NCI-H128 (cell line): ENCODE results near the gene CTNNBL1.
"Not testable (repeated sequence)": the region's sequence is repeated elsewhere in the genome, so short reads cannot be mapped to it uniquely, and the experiment has no call there.

Experiments used
- DNase-seq: peaks from one replicate; lab custom pipeline; 2025; ENCODE audit not compliant: unreplicated experiment; lab: John Stamatoyannopoulos, UW

CTNNBL1 gene

DNA sequence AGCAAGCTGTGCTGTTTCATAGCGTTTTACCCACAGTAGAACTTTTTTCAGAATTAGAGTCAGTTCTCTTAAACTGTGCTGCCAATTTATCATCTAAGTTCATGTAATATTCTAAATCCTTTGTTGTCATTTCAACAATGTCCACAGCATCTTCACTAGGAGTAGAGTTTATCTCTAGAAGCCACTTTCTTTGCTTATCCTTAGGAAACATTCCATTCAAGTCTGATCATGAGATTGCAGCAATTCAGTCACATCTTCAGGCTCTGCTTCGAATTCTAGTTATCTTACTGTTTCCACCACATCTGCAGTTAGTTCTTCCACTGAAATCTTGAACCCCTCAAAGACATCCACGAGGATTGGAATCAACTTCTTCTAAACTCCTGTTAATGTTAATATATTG lies 12.5 kb downstream of the CTNNBL1 start:
- DNase-seq: no peak

DNA sequence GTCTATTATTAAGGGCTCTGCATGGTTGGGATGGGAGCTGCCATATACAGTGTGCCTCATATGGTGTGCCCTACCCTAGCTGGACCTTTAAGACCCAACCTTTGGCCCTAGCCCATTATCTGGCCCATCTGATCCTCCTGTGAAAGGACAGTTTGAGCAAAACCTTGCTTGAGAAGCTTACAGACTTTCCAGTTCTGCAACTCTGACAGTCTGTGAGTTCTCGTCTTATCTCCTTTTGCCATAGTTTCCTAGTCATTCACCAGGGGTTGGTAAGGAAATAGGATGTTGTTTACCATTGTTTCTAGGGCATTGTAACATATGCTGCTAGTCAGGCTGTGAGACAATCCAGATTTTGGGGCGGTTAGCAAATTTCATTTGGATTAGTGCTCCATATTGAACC lies 17.2 kb downstream of the CTNNBL1 start:
- DNase-seq: no peak

DNA sequence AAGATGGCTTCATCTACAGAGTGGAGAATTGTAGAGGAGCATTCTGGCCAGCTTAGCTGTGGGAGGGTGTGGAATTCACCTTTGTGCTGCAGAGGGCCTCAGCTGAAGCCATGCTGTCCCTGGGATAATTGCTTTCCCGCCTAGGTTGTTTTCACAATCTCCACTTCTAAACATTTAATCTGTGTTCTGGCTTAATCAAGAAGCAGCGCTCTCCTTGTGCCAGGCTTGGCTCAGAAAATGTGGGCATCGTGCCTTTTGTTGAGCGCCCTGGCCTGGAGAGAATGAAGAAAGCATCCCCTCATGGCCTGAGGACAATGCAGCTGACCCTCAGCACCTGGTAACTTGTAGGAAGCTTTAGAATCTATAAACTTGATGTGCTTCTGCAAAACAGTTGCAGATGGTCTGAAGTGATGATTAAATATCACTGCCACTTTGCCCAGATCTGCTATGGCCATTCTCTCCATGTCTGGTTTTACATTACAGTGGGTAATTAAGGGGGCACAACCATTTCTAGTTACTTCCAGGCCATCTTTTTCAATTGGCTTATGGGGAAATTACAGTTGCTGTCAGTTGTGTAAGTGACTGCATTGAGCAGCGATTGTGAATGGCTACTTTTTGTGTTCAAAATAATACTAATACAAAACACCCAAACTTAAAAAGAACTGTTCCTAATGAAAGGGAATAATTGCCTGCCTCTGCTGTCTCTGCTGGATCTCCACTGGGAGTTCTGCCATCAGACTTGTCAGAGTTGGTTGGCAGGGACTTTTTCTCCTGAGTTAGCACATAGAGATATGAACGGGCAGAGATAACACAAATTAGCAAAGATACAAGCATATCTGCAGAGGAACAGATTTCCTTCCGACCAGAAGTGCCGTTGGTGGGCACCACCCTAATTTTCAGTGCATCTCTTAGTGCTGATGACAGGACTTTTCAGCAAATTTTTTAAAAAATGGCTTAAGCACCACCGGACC lies 18.4 kb downstream of the CTNNBL1 start:
- no peak for DNase-seq

DNA sequence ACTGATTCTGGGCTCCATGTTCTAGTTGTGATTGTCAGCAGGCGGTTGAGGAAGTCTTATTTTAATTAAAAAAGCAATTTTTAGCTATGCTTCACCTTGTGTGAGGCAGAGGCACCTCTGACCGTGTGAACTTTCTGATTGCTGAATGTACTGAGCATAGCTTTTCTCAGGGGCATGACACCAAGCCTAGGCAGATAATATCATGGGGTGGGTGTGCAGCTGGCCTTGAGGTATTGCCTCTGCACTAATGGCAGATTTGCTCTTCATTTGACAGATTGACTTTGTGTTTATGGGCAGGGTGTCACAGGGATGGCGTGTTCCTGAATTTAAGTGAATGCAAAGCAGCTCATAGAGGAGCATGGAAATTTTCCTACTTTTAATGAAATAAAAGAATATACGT lies 19.6 kb downstream of the CTNNBL1 start:
- DNase-seq: no peak

DNA sequence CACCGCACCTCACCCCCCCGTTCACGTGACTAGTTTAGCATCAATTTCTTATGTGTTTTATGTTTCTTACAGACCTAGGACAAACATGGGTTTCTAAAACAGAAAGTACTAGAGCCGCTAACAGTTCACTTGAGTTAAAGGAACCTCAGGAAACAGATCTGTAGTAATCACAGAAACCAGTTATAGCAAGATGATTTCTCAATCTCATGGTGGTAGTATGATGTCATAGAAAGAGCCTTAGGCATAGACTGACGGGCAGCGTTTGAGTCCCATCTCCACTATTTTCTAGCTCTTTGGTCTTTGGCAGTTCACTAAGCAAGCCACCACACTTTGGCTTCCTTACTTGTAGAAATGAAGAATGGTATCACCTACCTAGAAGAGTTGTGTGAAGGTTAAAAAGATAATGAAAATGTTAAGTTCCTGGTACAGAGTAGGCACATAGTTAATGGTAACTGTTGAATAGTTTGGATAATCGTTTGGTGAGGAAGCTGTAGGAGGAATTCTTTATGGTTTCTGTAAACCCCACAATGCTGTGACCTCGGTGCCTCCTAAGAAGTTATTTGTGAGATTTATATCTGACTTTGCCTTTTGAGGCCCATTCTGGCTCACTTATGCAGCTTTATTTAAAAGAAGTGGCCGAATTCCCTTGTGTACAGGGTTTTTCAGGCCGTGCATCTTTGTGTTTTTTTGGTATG lies 21.3 kb downstream of the CTNNBL1 start:
- no peak for DNase-seq

DNA sequence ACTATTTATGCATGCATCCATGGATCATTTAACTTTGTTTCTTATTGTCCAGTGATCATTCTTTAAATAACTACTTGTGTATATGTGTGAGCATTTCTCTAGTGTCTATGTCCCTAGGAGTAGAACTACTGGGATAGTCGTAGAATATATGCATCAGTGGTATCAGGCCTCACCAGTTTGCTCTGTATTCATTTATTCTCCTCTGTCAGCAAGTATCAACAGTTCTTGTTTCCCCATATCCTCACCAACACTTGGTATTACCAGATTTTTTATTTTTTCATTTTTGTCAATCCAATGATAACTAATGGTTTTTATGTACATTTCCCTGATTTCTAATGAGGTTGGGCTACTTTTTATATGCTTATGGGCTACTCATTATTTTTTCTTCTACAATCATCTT lies 27.9 kb downstream of the CTNNBL1 start:
- no peak for DNase-seq

DNA sequence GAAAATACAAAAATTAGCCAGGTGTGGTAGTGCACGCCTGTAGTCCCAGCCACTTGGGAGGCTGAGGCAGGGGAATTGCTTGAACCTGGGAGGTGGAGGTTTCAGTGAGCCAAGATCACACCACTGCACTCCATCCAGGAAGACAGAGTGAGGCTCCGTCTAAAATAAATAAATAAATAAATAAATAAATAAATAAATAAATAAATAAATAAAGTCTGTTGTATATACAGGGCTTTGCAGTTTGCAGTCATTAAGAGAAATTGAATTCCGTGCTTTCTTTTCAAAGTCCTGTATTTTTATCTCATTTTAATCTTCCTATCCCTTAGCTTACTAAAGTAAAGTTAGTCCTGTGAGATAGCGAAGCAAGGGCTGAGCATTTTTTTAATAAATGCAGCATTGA lies 28.5 kb downstream of the CTNNBL1 start:
- DNase-seq: not testable (repeated sequence)

DNA sequence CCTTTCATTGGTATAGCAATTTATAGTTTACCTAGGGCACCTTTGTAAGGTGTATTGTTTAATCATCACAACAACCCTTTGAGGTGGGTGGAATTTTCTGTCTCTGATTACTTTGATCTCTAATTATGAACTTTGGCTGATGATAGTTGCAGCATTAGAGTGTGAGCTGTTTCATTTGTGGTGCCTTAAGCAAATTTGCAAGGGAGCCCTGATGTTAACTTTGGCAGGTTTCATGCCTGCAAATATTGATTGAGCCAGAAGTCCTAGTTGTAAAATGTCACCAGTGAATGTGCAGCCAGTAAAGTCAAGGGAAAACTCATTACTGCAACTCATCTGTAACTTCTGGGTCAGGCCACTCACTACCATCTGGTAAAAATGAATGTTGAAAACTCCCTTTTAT lies 29.8 kb downstream of the CTNNBL1 start:
- DNase-seq: no peak

DNA sequence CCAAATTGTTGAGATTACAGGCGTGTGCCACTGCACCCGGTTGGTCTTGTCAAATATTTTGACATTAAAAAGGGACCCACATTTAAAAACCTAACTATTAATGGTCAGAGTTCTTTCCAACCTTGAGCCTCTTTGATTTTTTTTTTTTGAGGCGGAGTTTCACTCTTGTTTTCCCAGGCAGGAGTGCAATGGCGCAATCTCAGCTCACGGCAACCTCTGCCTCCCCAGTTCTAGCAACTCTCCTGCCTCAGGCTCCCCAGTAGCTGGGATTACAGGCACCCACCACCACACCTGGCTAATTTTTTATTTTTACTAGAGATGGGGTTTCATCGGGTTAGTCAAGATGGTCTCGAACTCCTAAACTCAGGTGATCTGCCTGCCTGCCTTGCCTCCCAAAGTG lies 31.3 kb downstream of the CTNNBL1 start:
- DNase-seq: no peak

DNA sequence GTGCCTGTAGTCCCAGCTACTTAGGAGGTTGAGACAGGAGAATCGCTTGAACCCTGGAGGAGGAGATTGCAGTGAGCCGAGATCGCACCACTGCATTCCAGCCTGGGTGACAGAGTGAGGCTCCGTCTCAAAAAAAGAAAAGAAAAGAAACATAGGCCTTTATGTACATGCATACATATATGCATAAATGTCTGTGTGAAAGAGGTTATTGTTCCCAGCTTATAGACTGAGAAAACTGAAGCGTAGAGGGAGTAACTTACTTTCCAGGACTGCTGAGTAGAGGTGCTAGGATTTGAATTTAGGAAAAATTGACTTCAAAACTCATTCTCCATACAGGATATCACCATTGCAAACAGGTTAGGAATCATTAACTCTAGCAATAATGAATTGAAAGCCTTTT lies 32.0 kb downstream of the CTNNBL1 start:
- no peak for DNase-seq

DNA sequence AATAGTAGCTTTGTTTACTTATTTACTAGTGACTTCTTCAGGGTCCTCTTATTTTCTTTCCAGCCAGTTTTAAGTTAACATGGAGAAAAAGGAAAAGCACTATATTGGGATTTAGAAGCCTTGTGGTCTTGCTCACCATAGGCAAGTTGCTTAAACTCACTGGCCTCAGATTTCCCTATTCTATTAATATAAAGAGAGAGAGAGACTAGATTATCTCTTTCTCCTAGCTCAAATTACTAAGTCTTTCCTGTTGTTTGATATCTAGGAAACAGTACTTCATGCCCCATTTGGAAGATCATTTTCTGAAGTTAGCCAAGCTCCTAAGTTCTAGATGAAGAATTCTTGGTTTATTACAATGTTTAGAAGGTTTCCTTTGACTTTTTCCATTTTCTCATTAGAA lies 32.5 kb downstream of the CTNNBL1 start:
- DNase-seq: no peak

DNA sequence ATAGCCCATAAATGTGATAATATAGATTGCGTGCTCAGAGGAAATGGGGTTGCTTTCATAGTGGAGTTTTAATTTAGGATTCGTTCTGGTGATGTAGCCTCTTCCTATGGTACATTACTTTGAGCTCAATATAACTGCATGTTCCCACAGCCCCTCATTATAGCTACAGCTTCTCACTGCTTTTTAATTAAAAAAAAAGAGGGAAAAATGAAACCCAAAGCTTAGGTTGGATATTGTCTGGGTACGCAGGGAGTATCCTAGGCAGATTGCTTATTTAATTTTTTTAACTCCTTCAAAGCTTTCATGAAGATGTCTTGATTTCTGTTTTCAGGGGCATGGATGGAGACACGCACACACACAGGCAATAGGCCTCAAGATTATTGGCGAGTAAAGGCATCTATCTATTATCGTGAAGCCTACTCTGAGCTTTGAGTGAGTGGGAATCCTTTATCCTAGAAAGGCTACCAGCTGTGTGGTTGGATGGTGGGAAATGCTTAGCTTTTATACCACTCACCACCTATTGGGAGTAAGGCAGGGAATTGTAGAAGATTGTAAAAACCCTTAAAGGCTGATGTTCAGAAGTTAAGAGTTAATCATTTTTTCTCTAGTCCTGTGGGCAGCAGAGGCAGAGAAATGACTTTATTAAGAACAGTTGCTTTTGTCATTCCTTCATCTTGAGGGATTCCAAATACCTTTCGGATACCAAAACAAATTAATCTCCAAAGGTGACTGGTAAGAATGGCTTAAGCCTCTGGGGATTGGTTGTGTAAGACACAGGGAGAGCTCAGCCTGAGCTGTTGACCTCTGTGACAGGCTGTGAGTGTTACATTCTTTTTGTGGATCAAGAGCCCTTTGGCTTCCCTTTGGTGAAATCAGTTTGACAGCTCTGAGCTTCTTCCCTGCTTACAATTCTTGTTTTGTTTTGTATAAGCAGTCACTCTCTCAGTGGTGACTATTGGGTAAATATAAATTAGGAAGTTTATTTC lies 33.4 kb downstream of the CTNNBL1 start:
- no peak for DNase-seq

DNA sequence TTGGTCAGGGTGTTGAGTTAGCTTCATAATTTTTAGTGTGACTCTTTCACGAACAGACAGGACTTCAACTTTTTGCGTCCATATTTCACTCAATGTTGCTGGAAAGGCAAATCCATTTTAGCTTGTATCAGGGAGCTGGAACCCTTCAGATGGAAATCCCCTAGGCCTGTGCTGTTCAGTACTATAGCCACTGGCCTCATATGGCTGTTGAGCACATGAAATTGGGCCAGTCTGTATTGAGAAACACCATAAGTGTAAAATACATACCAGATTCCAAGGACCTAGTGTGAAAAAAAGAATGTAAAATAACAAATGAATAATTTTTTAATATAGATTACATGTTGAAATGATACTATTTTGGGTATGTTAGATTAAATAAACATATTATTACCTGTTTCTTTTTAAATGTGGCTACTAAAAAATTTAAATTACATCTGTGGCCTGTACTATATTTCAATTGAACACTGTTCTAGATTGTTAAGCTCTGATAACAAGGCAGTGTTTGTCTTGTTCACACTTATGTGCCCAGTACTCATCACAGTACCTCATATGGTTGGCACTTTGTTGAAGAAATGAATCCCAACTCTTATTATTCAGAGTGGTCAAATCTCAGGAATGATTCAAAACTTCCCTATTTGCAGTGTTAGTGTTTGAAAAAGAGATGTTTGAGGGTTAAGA lies 34.3 kb downstream of the CTNNBL1 start:
- DNase-seq: no peak

DNA sequence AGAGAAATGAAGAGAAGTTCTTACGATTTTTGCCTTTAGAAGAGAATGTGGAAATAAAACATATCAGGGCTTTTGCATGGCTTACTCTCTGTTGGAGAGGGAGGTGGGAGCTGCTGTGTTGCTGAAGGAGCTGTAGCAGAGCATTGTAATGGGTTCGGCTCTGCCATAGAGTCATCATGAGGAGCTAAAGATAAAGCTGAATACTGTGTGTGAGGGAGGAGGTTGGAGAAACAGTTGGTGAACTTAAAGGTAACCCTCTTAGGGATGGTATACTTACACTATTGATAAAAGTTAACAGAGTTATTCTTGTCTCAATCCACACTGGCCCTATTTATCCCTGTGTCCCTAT lies 34.8 kb downstream of the CTNNBL1 start:
- DNase-seq: no peak

DNA sequence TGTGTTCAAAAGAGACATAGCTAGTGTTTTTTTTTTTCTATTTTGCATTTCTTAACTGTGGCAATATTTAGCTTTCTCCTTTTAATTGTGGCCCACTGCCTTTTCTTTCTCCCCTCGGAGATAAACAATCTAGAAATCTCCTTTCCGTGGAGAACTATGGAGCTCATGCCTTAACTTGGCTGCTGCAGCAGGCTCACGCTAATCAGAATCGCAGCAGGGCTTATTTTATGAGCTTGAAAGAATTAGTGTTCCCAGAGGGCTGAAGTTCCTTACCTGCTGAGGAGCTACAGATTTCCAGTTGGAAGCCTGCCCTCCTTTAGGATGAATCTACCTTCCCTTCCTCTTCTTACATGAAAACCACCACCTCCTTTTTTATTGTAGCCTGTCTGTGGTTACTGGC lies 35.6 kb downstream of the CTNNBL1 start:
- no peak for DNase-seq

DNA sequence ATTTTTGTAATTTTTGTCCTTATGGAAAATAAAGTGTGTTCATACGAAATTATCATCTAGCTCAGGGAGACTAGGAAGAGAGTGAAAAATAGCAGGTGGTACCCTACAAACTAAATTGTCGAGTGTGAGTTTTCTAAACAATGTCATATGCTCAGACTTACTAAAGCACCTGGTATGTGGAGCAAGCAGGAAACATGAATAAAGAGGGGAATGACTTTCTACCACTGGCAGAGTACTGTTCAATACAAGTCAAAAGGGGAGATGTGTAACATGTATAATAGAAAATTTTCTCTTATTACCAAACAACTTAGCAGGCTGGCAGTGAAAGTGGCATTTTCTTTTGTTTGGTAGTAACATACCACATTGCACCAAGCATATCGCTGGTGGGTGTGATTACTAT lies 36.1 kb downstream of the CTNNBL1 start:
- no peak for DNase-seq

DNA sequence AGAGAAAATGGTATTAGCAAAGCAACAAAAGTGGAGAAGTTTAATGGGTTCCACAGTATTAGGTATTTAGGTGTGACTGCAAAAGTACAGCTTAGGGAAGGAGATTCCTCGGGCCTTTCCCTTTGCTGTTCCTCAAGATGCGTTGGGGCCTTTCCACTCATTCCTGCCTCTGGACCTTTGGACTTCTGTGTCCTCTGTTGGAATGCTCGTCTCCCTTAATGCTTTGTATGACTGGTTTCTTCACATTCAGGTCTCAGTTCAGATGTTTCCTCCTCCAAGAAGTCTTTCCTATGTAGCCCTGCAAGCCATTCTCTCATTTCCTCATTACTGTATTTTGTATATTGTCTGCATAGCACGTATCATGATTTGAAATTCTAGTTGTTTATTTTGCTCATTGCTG lies 39.6 kb downstream of the CTNNBL1 start:
- no peak for DNase-seq

DNA sequence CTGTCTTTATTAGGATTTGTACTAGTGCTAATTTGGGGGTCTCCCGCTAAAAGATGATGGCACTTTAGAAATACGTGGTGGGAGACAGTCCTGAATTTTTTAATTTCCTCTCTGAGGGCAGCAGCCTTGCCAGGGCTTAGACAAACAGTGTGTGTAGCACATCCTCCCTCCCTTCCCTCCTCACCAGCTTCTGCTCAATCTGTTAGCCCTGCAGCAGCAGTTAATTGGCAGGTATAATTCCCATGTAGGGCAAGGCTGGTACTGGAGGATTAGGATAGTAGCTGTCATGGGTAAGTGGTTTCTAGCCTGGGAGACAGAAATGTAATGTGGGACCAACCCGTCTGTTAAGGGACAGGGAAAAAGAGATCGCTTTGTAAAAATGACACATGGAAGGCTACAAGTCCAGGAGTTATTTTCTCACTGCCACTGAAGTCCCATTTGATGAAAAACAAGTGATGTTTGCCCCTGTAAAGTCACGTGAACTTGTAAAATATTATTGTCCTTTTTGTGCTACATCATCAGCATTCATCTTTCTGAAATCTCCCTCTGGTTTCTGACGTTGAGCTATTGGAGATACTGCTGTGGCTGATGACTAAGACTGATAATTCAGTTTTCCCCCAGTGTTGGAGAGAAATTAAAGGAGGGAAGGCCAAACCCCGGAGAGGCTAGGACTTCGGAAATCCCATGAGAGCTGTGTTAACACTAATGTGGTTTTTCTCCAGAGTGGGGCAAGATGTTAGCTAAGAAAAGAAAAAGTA lies 40.6 kb downstream of the CTNNBL1 start:
- no peak for DNase-seq

DNA sequence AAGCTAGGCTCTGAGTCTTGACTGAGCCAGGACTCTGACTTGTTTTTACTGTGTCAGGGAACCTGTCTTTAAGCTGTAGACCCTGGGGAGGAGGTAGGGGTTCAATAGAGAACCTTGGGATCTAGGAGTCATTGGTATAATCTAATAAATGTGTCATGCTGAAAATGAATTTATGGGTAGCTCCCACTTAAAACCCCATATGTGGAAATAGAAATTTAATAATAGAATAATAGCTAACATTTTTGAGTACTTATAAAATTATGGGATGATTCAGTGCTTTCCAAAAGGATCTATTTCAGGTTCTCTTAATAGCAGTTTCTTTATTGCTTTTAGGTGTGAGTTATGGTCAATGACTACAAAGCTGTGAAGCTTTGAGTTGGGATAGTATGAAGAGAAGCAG lies 41.7 kb downstream of the CTNNBL1 start:
- DNase-seq: no peak

DNA sequence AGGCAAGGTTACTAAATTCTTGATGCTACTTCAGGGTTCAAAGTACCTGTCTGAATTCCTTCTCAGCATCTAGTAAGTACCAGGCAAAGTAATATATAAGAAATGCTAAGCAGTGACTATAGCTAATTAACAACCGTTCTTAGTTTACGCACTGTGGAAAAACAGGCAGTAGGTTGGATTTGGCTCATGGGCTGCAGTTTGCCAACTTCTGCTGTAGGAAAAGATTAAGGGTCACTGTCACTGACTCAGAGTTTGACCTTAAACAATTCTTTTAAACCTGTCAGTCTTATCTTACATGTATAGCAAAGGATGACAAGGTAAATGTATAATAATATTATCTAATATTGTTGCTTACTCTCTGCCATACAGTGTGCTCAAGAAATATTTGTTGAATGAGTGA lies 42.3 kb downstream of the CTNNBL1 start:
- no peak for DNase-seq
